Measurements from ENCODE around the gene COL28A1. TPM values are rescaled to one million over a fixed set of nuclear protein-coding genes. Genes with fewer than 3 reads are reported as not detected.

COL28A1 gene
- total RNA-seq, 1 donor: 0.09 TPM

GRCh38 chr7:7434329-7434728 lies 101.3 kb downstream of the COL28A1 start:
- no peak for TF ChIP-seq CTCF (IDR thresholded peaks at IDR 0.05; ENCODE audit: insufficient read depth, low read length)
- no peak for DNase-seq (ENCODE audit: low read depth)
- no peak overlapping the region for H3K4me3 ChIP-seq (ENCODE audit: low read depth, low read length)

GRCh38 chr7:7433811-7434210 lies 101.9 kb downstream of the COL28A1 start:
- no peak overlapping the region for H3K4me3 ChIP-seq (ENCODE audit: low read depth, low read length)
- DNase-seq (ENCODE audit: low read depth): no peak
- no peak for TF ChIP-seq CTCF (IDR thresholded peaks at IDR 0.05; ENCODE audit: insufficient read depth, low read length)

- no peak for DNase-seq (ENCODE audit: low read depth)
- TF ChIP-seq CTCF (IDR thresholded peaks at IDR 0.05; ENCODE audit: insufficient read depth, low read length): no peak
- H3K4me3 ChIP-seq (ENCODE audit: low read depth, low read length): no peak overlapping the region
Observed at GRCh38 chr7:7432979-7433378, 102.7 kb downstream of the COL28A1 start.

GRCh38 chr7:7428806-7429205 lies 106.9 kb downstream of the COL28A1 start:
- TF ChIP-seq CTCF (IDR thresholded peaks at IDR 0.05; ENCODE audit: insufficient read depth, low read length): no peak
- H3K4me3 ChIP-seq (ENCODE audit: low read depth, low read length): no peak overlapping the region
- DNase-seq (ENCODE audit: low read depth): peak; percentile 39

- no peak overlapping the region for H3K4me3 ChIP-seq (ENCODE audit: low read depth, low read length)
- TF ChIP-seq CTCF (IDR thresholded peaks at IDR 0.05; ENCODE audit: insufficient read depth, low read length): no peak
- no peak for DNase-seq (ENCODE audit: low read depth)
Observed at GRCh38 chr7:7427363-7427762, 108.3 kb downstream of the COL28A1 start.

- no peak for DNase-seq (ENCODE audit: low read depth)
- TF ChIP-seq CTCF (IDR thresholded peaks at IDR 0.05; ENCODE audit: insufficient read depth, low read length): no peak
- no peak overlapping the region for H3K4me3 ChIP-seq (ENCODE audit: low read depth, low read length)
Observed at GRCh38 chr7:7426676-7427075, 109.0 kb downstream of the COL28A1 start.

- no peak for DNase-seq (ENCODE audit: low read depth)
- no peak for TF ChIP-seq CTCF (IDR thresholded peaks at IDR 0.05; ENCODE audit: insufficient read depth, low read length)
- no peak overlapping the region for H3K4me3 ChIP-seq (ENCODE audit: low read depth, low read length)
Observed at GRCh38 chr7:7425321-7425720, 110.4 kb downstream of the COL28A1 start.

All from fibroblast of the aortic adventitia (primary cell).